Measurements from ENCODE around the gene POU5F2.
A peak's percentile ranks its signal among the peaks of the same experiment; 100 is the strongest.

Gene POU5F2, protein sequence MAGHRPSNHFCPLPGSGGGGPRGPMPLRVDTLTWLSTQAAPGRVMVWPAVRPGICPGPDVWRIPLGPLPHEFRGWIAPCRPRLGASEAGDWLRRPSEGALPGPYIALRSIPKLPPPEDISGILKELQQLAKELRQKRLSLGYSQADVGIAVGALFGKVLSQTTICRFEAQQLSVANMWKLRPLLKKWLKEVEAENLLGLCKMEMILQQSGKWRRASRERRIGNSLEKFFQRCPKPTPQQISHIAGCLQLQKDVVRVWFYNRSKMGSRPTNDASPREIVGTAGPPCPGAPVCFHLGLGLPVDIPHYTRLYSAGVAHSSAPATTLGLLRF

DNA sequence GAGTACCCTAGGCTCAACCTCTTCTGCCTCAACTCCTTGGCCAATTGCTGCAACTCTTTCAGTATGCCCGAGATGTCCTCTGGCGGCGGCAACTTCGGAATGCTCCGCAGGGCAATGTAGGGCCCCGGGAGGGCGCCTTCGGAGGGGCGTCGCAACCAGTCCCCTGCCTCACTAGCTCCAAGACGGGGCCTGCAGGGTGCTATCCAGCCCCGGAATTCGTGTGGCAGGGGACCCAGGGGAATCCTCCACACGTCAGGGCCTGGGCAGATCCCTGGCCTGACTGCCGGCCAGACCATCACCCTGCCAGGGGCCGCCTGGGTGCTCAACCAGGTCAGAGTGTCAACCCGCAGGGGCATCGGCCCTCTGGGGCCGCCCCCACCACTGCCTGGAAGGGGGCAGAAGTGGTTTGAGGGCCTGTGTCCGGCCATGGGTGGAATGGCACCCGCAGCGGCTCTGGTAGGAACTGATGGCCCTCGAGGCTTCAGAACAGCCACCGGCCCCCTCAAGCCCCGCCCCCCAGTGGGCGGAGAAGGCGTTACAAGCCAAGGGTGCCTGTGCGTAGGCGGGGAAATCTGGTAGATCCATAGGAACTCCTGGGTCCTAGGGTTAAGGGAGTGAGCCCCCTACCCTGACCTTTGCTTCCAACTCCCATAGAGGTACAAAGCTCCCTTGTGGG, at the start of gene POU5F2:
POU5F2 (minus strand) TSS at position 465 of the 676 bp plus-strand sequence; CDS start at position 428, 37 bp downstream.
- DNase-seq (ENCODE audit: low read depth, low spot score): no peak

DNA sequence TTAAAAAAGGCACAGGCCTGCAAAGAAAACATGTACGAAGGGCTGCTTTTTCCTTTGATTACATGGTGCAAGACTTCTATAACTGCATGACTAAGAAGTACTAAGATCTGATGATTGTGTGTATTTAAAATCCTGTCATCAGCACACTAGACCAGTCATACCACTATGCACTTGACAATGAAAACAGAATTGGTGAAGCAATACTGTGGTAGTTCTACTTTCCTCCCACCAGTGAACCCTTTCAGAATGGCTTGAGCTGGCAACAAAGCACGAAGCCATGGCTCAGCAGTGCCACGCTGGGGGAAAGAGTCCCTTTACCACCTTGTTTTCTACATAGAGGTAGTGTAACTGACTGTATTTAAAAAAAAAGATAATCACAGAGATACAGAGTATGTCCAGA, 49.0 kb upstream of the POU5F2 start:
- no peak for DNase-seq (ENCODE audit: low read depth, low spot score)

DNA sequence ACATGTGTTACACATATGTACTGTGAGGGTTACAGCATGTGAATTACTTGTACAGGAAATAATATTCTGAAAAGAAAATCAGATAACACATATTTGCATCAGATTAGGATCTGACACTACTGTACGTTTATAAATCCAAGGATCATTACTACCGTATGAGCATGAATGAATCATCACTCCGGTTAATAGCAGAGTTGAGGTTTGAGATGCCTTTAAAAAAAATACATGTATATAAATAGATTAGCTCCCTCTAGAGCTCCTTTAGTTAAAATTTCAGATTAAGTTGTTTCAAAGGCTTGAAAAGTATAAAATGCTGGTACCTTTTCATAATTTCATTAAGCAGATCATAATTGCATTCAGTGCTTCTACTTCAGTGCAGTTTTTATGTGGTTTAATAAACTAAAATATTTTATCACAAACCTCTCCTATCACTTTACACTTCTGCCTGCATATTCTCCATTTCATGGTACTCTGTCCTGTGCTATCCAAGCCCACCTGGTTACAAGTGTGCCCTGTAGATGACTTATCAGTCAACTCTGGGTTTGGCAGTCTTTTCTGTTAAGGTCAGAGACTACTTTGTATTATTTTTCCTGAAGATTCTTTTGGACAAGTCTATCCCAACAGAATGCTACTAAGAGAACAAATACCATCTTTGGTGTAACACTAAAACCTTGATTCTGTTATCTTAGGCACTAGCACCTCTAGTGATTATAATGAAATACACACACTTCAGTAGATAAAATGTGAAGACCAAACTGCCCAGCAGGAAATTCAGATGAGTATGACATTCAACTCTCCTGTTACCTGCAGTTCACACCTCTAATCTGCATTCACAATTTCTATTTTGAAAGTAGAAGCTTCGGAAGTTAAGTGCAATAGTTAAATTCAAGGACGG, 48.0 kb upstream of the POU5F2 start:
- DNase-seq (ENCODE audit: low read depth, low spot score): no peak

- no peak for DNase-seq (ENCODE audit: low read depth, low spot score)
Measured at GRCh38 chr5:93787598-93787997, 46.2 kb upstream of the POU5F2 start.

GRCh38 chr5:93785475-93785874, 44.1 kb upstream of the POU5F2 start:
- no peak for DNase-seq (ENCODE audit: low read depth, low spot score)

DNA sequence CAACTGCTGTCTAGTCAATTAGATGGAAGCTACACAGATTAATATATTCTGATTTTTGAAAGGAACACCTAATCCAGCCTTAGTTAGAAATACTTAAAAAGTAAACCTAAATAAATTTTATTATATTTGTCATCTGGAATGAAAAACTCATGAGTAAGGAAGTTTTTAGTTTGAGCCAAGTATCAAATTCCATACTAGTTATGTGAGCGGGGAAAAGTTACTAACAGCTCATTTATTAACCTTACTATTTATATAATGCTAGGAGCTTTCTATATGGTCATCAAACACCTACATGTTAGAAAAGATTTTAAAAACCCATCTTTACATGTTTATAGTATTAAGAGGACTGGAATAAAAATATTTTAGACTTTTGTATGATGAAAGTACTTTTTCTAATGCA, 41.6 kb upstream of the POU5F2 start:
- no peak for DNase-seq (ENCODE audit: low read depth, low spot score)

GRCh38 chr5:93777620-93778019, 36.2 kb upstream of the POU5F2 start:
- DNase-seq (ENCODE audit: low read depth, low spot score): no peak

- DNase-seq (ENCODE audit: low read depth, low spot score): no peak
Measured at GRCh38 chr5:93756372-93756771, 15.0 kb upstream of the POU5F2 start.

GRCh38 chr5:93755716-93756115, 14.3 kb upstream of the POU5F2 start:
- no peak for DNase-seq (ENCODE audit: low read depth, low spot score)

- DNase-seq (ENCODE audit: low read depth, low spot score): no peak
Measured at GRCh38 chr5:93748875-93749397, 7.5 kb upstream of the POU5F2 start.

GRCh38 chr5:93746406-93747056, 5.1 kb upstream of the POU5F2 start:
- no peak for DNase-seq (ENCODE audit: low read depth, low spot score)

DNA sequence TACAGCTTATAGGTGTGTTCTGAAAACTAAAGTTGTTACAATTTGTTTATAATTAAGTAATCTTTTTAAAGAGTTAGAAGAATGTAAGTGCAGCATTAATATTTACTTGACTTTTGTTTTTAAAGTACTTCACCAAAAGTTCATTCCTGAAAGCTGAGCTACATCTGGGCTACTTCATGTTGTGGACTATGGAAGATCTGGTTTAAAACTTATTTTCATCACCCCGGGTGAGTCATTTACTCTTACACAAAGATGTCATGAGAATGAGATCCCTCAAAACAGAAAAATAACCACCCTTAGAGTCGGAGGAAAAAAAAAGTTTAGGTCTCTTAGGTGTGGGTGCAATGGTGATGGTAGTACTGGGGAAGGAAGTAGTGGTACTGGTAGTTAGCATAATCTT, 5.1 kb downstream of the POU5F2 start:
- no peak for DNase-seq (ENCODE audit: low read depth, low spot score)

GRCh38 chr5:93735378-93735777, 6.0 kb downstream of the POU5F2 start:
- peak; percentile 26 for DNase-seq (ENCODE audit: low read depth, low spot score)

DNA sequence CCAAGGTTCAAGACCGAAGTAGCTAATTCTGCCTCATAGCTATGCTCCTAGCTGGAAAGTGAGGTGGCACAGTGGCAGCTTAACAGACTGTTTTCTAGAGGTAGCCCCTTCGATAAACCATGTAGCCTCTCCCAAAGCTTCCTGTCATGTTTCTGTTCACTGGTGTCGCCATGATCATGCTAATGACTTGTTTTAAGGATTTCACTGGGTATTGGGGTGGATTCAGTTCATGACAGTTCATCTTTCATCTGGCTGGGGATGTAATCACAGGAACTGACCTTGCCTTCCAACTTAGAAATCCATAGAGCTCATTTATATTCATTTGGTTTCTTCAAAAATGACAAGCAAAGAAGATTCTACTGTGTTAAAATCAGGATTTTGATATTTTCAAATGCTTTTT, 9.4 kb downstream of the POU5F2 start:
- no peak for DNase-seq (ENCODE audit: low read depth, low spot score)

GRCh38 chr5:93726595-93726994, 14.8 kb downstream of the POU5F2 start:
- no peak for DNase-seq (ENCODE audit: low read depth, low spot score)

DNA sequence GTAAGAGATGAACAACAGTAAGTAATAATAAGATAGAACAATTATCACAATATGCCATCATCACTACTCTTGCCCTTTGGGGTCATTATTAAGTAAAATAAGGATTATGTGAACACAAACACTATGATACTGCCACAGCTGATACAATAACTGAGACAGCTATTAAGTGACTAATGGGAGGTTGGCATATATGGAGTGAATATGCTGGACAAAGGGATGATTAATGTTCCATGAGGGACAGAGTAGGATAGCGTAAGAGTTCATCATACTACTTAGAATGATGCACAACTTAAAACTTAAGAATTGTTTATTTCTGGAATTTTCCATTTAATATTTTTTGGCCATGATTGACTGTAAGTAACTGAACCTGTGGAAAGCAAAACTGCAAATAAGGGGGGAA, 16.6 kb downstream of the POU5F2 start:
- no peak for DNase-seq (ENCODE audit: low read depth, low spot score)

DNA sequence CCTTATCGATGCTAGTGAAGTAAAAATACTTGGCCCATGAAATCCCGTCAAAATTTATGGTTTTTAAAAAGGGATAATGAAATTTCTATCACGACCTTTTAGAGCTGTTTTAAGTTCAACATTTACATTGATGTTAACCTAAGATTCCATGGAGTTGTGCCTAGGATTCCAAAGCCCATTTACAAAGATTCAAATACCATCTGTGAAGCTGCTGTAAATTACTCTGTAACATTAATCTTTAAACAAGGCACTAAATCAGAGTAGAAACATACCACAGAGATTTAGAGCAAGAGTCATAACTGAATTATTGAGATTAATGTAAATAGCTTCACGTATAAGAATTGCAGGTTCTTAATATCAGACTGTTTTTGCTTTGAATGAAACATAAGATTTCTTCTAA, 17.7 kb downstream of the POU5F2 start:
- no peak for DNase-seq (ENCODE audit: low read depth, low spot score)

DNA sequence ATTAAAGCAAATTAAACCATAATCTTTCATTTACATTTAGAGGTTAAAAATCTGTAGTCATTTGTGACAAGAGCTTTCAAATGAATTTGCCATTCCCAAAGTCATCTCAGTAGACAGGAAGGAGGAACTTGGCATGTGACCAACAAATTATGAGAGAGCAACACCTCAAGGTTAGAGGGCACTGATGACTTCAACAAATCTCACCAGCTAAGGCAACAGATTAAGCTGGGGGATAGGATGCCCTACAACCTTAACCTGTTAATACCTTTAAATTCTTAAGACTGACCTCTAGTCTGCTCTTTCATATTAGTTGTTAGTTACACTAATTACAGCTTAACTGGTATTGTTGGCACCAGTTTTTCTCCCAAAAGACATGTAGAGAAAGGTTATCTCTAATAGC, 18.4 kb downstream of the POU5F2 start:
- no peak for DNase-seq (ENCODE audit: low read depth, low spot score)

GRCh38 chr5:93722588-93722987, 18.8 kb downstream of the POU5F2 start:
- DNase-seq (ENCODE audit: low read depth, low spot score): no peak

GRCh38 chr5:93721511-93721910, 19.9 kb downstream of the POU5F2 start:
- no peak for DNase-seq (ENCODE audit: low read depth, low spot score)

DNA sequence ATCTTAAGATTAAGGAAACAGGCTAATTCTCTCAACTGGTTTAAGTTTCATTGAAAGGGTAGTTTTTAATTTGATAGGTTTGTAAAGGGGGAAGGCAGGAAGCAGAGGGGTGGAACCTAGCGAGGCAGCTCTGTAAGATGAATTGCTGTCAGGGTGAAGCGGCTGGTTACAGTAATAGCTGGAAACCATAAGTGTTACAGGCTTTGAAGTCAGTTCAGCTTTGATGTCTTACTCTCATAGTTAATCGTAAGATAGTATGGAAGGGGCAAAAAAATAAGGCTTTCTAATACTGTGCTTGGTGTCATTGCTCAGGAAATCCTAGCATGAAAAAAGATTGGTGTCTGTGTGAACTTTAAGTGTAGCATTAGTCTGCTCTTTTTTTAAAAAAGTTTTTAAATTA, 20.3 kb downstream of the POU5F2 start:
- DNase-seq (ENCODE audit: low read depth, low spot score): no peak

DNA sequence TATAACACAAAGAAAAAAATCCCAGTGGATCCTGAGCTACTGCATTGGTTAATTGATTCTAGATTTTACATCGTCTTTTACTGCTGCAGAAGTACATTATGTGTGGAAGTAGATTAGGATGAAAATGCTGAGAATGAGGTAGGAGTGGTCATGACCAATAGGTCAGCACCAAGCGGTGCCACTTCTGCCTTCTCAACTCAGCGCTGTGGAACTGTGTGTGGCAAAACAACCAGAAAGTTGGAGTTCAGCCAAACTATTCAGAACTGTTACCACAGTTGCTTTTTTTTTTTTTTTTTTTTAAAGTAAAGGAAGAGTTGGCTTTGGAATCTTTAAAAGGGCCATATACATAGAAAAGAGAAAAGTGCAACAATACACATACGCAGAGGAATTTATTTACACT, 24.2 kb downstream of the POU5F2 start:
- peak; percentile 50 for DNase-seq (ENCODE audit: low read depth, low spot score)

Data from smooth muscle cell of the brain vasculature (primary cell).